HPDE6-E6E7 (cell line): ENCODE data around the gene RBM17.
"Not testable (repeated sequence)": the region's sequence is repeated elsewhere in the genome, so short reads cannot be mapped to it uniquely, and the experiment has no call there.

ENCODE experiments used
- DNase-seq: peaks from one replicate; pipeline ENCODE4 v3.0.0; 2011; ENCODE audit warnings: missing footprints; ENCODE audit errors: extremely low spot score

Gene RBM17

GRCh38 chr10:6079044-6079443, 9.8 kb upstream of the RBM17 start:
- DNase-seq = no peak

GRCh38 chr10:6080417-6080973, 8.3 kb upstream of the RBM17 start:
- no peak for DNase-seq

GRCh38 chr10:6082496-6083395, 6.1 kb upstream of the RBM17 start:
- no peak for DNase-seq

GRCh38 chr10:6083523-6084475, 5.0 kb upstream of the RBM17 start:
- DNase-seq = no peak

- no peak for DNase-seq
Measured at GRCh38 chr10:6086375-6087233, 2.2 kb upstream of the RBM17 start.

- DNase-seq = no peak
Measured at GRCh38 chr10:6089334-6090219, 743 bp downstream of the RBM17 start.

- no peak for DNase-seq
Measured at GRCh38 chr10:6091630-6092029, 2.8 kb downstream of the RBM17 start.

GRCh38 chr10:6092731-6093130, 3.9 kb downstream of the RBM17 start:
- no peak for DNase-seq

- no peak for DNase-seq
Measured at GRCh38 chr10:6095810-6096570, 7.2 kb downstream of the RBM17 start.

- no peak for DNase-seq
Measured at GRCh38 chr10:6097063-6097462, 8.2 kb downstream of the RBM17 start.

- DNase-seq = no peak
Measured at GRCh38 chr10:6098156-6098555, 9.3 kb downstream of the RBM17 start.

GRCh38 chr10:6100370-6100769, 11.5 kb downstream of the RBM17 start:
- no peak for DNase-seq

GRCh38 chr10:6101181-6101580, 12.3 kb downstream of the RBM17 start:
- DNase-seq = no peak

GRCh38 chr10:6102128-6102527, 13.3 kb downstream of the RBM17 start:
- no peak for DNase-seq

GRCh38 chr10:6103591-6103990, 14.8 kb downstream of the RBM17 start:
- no peak for DNase-seq

- not testable (repeated sequence) for DNase-seq
Measured at GRCh38 chr10:6107616-6108015, 18.8 kb downstream of the RBM17 start.

- no peak for DNase-seq
Measured at GRCh38 chr10:6108072-6108471, 19.2 kb downstream of the RBM17 start.

- DNase-seq = no peak
Measured at GRCh38 chr10:6108631-6109443, 20.0 kb downstream of the RBM17 start.

GRCh38 chr10:6109444-6109775, 20.6 kb downstream of the RBM17 start:
- no peak for DNase-seq
